ENCODE measurements around the gene ARHGEF10L. TPM values are rescaled to one million over a fixed set of nuclear protein-coding genes. Genes with fewer than 3 reads are reported as not detected.

ARHGEF10L gene
- total RNA-seq, 4 donors from 2014 or later = 72.7 to 177 (median 156) TPM

- TF ChIP-seq CTCF (IDR thresholded peaks at IDR 0.05) = no peak
- TF ChIP-seq POLR2A (IDR thresholded peaks at IDR 0.05) = no peak
- Histone ChIP-seq H3K9me3 (no peaks in the 10 kb centered on the region), H3K4me3 (peak overlapping the region; percentile 54 to 82 (median 72)), H3K36me3 (no peaks in the 10 kb centered on the region), H3K4me1 (peaks cover 0 to 54% (median 10%) of the 10 kb centered on the region in 4 donors), H3K27ac (peak overlapping the region; percentile 70 to 90 (median 84)), H3K27me3 (no peaks in the 10 kb centered on the region)
- DNase-seq = no peak
Observed at GRCh38 chr1:17540255-17541001, 930 bp downstream of the ARHGEF10L start.

GRCh38 chr1:17542645-17543044 is 3.1 kb downstream of the ARHGEF10L start:
- peaks cover 0 to 60% (median 7%) of the 10 kb centered on the region in 4 donors for H3K4me1 ChIP-seq
- H3K27me3 ChIP-seq = no peaks in the 10 kb centered on the region
- DNase-seq = peak in 2 of 3 donors; percentile 68 to 74
- TF ChIP-seq POLR2A (IDR thresholded peaks at IDR 0.05) (no peak), CTCF (IDR thresholded peaks at IDR 0.05) (no peak)
- no peaks in the 10 kb centered on the region for H3K9me3 ChIP-seq
- H3K4me3 ChIP-seq = no peak overlapping the region
- H3K27ac ChIP-seq = peak overlapping the region in 3 of 4 donors; percentile 40 to 71 (median 50)
- no peaks in the 10 kb centered on the region for H3K36me3 ChIP-seq

GRCh38 chr1:17544776-17545350 is 5.4 kb downstream of the ARHGEF10L start:
- H3K4me1 ChIP-seq = peaks cover 0 to 43% (median 7%) of the 10 kb centered on the region in 4 donors
- no peaks in the 10 kb centered on the region for H3K36me3 ChIP-seq
- H3K4me3 ChIP-seq = no peak overlapping the region
- DNase-seq = no peak
- H3K27ac ChIP-seq = peak overlapping the region; percentile 17 to 71 (median 40)
- no peak for TF ChIP-seq POLR2A (IDR thresholded peaks at IDR 0.05)
- TF ChIP-seq CTCF (IDR thresholded peaks at IDR 0.05) = no peak
- no peaks in the 10 kb centered on the region for H3K9me3 ChIP-seq
- H3K27me3 ChIP-seq = no peaks in the 10 kb centered on the region

DNA sequence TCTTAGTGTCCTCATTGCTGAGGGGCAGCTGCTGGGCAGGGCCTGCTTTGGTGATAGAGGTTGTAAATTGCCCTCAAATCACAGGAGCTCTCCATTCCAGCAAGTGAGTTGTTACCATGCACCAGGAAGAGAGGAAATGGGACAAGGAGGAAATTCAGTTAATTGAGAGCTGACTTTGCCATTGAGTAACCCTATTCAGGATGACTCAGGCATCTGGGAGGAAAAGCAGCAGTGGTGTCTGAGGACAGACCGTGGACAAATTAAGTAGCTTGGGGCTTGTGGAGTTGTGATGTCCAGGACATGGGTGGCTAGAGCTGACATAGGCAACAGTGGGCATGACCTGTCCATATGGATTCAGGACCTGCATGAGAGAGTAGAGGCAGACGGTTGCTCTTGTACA is 5.9 kb downstream of the ARHGEF10L start:
- H3K27ac ChIP-seq = peak overlapping the region; percentile 17 to 71 (median 40)
- peaks cover 0 to 41% (median 7%) of the 10 kb centered on the region in 4 donors for H3K4me1 ChIP-seq
- no peak for TF ChIP-seq POLR2A (IDR thresholded peaks at IDR 0.05)
- no peak for TF ChIP-seq CTCF (IDR thresholded peaks at IDR 0.05)
- H3K4me3 ChIP-seq = no peak overlapping the region
- no peaks in the 10 kb centered on the region for H3K9me3 ChIP-seq
- H3K36me3 ChIP-seq = no peaks in the 10 kb centered on the region
- no peaks in the 10 kb centered on the region for H3K27me3 ChIP-seq
- DNase-seq = no peak

DNA sequence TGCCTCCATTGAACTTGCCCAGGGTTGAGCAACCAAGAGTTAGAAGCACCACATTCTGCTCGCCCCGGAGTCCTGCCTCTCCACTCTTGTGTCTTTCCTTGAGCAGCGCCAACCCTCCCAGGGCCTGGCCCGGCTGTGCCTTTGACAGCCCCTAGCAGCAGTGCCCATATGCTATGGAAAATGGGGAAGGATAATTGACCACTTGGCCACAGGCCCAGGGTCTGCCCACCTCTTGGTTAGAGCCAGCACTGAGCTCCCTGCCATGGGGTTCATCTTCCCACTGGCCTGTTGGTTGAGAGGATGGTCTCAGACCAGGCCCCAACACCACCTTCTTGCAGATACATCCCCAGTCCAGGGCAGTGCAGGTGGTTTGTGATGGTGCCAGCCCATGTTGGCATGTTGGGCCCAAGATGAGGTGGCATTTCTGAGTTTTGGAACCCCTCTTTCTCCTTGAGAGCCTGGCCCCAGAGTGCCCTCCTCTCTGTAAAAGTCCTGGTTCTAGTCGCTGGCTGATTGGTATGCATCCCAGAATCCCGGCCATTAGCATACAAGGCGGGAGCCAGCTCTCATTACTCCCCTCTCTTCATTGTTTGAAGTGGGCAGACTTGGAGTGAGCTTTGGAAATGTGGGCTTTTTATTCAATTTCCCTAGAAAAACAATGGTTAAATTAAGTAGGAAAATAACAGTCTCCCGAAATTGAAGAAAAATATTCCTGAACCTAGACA is 7.6 kb downstream of the ARHGEF10L start:
- Histone ChIP-seq H3K9me3 (no peaks in the 10 kb centered on the region), H3K27me3 (no peaks in the 10 kb centered on the region), H3K4me1 (peaks cover 0 to 40% (median 2%) of the 10 kb centered on the region in 4 donors), H3K36me3 (no peaks in the 10 kb centered on the region), H3K4me3 (no peak overlapping the region), H3K27ac (no peak overlapping the region)
- no peak for DNase-seq
- TF ChIP-seq CTCF (IDR thresholded peaks at IDR 0.05) (no peak), POLR2A (IDR thresholded peaks at IDR 0.05) (no peak)

All from Peyer's patch (tissue), 4 donors.